Smooth muscle cell (in vitro differentiated cells): Measurements from ENCODE around the gene AQP10. TPM values are rescaled to one million over a fixed set of nuclear protein-coding genes. Genes with fewer than 3 reads are reported as not detected.

Experiments
- DNase-seq: peaks from one replicate; lab custom pipeline; 2025; ENCODE audit not compliant: unreplicated experiment; lab: John Stamatoyannopoulos, UW
- H2AFZ ChIP-seq: fragments of 200-600 bp; sonication (generic); 2 replicates; pipeline ENCODE4 v1.6.0; 2016; ENCODE audit warnings: antibody characterized with exemption, low read depth, mild to moderate bottlenecking
- H3F3A ChIP-seq: fragments of 200-600 bp; sonication (generic); 2 replicates; pipeline ENCODE4 v1.6.0; 2017; ENCODE audit warnings: antibody characterized with exemption, low read depth
- H3K27ac ChIP-seq: fragments of 200-600 bp; sonication (generic); 2 replicates; pipeline ENCODE4 v1.5.1; 2016; ENCODE audit warnings: low read depth, mild to moderate bottlenecking
- H3K27me3 ChIP-seq: fragments of 200-600 bp; sonication (generic); 2 replicates; pipeline ENCODE4 v1.6.1; 2016; ENCODE audit warnings: low read depth, mild to moderate bottlenecking
- H3K36me3 ChIP-seq: fragments of 200-600 bp; sonication (generic); 2 replicates; pipeline ENCODE4 v1.5.1; 2016; ENCODE audit warnings: low read depth
- H3K4me1 ChIP-seq: fragments of 200-600 bp; sonication (generic); 2 replicates; pipeline ENCODE4 v1.5.1; 2016; ENCODE audit warnings: low read depth
- H3K4me2 ChIP-seq: fragments of 200-600 bp; sonication (generic); 2 replicates; pipeline ENCODE4 v1.6.0; 2016; ENCODE audit warnings: mild to moderate bottlenecking
- H3K4me3 ChIP-seq: fragments of 200-600 bp; sonication (generic); 2 replicates; pipeline ENCODE4 v1.5.1; 2016; ENCODE audit warnings: mild to moderate bottlenecking
- H3K79me2 ChIP-seq: fragments of 200-600 bp; sonication (generic); 2 replicates; pipeline ENCODE4 v1.6.0; 2016; ENCODE audit warnings: low read depth, mild to moderate bottlenecking
- H3K9ac ChIP-seq: fragments of 200-600 bp; sonication (generic); 2 replicates; pipeline ENCODE4 v1.6.0; 2016; ENCODE audit warnings: low read depth
- H3K9me3 ChIP-seq: fragments of 200-600 bp; sonication (generic); replicated peaks from 2 replicates; pipeline ENCODE4 v1.5.1; 2016; ENCODE audit warnings: low read depth
- H4K20me1 ChIP-seq: fragments of 200-600 bp; sonication (generic); 2 replicates; pipeline ENCODE4 v1.6.0; 2016; ENCODE audit warnings: low read depth
- CTCF ChIP-seq: fragments of 200-600 bp; sonication (generic); IDR thresholded peaks from 2 replicates; pipeline ENCODE4 v1.5.1; 2017; ENCODE audit warnings: borderline replicate concordance, mild to moderate bottlenecking, antibody characterized with exemption; ENCODE audit not compliant: insufficient read depth, poor library complexity, severe bottlenecking
- WGBS: methylation state at CpG from one replicate; pipeline ENCODE4 v1.1.7; 2016; ENCODE audit warnings: low lambda C conversion rate; 5-methylcytosine and 5-hydroxymethylcytosine counted together
- polyA plus RNA-seq: library from polyadenylated mRNA; unstranded; fragments of >200 nt; fragmentation: Nextera tagmentation; extraction: Ambion mirVana; gene quantifications from 2 replicates; pipeline ENCODE4 v1.2.1, GENCODE V29; 2016
- total RNA-seq: library from RNA; depleted of rRNA; stranded (reverse); fragments of >200 nt; gene quantifications from 2 replicates; pipeline ENCODE4 v1.2.3, GENCODE V29; 2014

AQP10 gene
- total and polyA plus RNA-seq, 2 experiments from 2014 or later = 0.14 TPM; not detected in 1

- H3F3A ChIP-seq = peaks cover 21% of the 10 kb centered on the region
- TF ChIP-seq CTCF = no peak
- H3K27ac ChIP-seq = no peak overlapping the region
- H3K4me3 ChIP-seq = no peak overlapping the region
- H3K36me3 ChIP-seq = no peaks in the 10 kb centered on the region
- no peak overlapping the region for H3K4me2 ChIP-seq
- no peaks in the 10 kb centered on the region for H3K79me2 ChIP-seq
- H2AFZ ChIP-seq = no peak overlapping the region
- H4K20me1 ChIP-seq = no peaks in the 10 kb centered on the region
- H3K27me3 ChIP-seq = no peaks in the 10 kb centered on the region
- H3K9ac ChIP-seq = no peak overlapping the region
- H3K9me3 ChIP-seq = no peaks in the 10 kb centered on the region
- H3K4me1 ChIP-seq = peaks cover 12% of the 10 kb centered on the region
- no peak for DNase-seq
- WGBS = 86% methylated on average over 14 of the region's 14 CpGs
Observed at GRCh38 chr1:154351363-154352068, 30.6 kb downstream of the AQP10 start.

- H3K4me3 ChIP-seq = peak overlapping the region; percentile 58
- no peak for DNase-seq
- no peak overlapping the region for H3K9ac ChIP-seq
- no peaks in the 10 kb centered on the region for H3K79me2 ChIP-seq
- no peaks in the 10 kb centered on the region for H3K27me3 ChIP-seq
- peaks cover 21% of the 10 kb centered on the region for H3F3A ChIP-seq
- no peaks in the 10 kb centered on the region for H3K36me3 ChIP-seq
- TF ChIP-seq CTCF = no peak
- H3K27ac ChIP-seq = no peak overlapping the region
- WGBS = 23% methylated on average over 9 of the region's 9 CpGs
- peaks cover 12% of the 10 kb centered on the region for H3K4me1 ChIP-seq
- H4K20me1 ChIP-seq = no peaks in the 10 kb centered on the region
- H3K9me3 ChIP-seq = no peaks in the 10 kb centered on the region
- H2AFZ ChIP-seq = peak overlapping the region; percentile 77
- peak overlapping the region; percentile 89 for H3K4me2 ChIP-seq
Observed at GRCh38 chr1:154352245-154352580, 31.3 kb downstream of the AQP10 start.

GRCh38 chr1:154352581-154353459, 31.9 kb downstream of the AQP10 start:
- Histone ChIP-seq H2AFZ (peak overlapping the region; percentile 77), H3K27me3 (no peaks in the 10 kb centered on the region), H3K9ac (peak overlapping the region; percentile 26), H3K27ac (no peak overlapping the region), H3K9me3 (no peaks in the 10 kb centered on the region), H3K4me1 (peaks cover 12% of the 10 kb centered on the region), H3K36me3 (no peaks in the 10 kb centered on the region), H4K20me1 (no peaks in the 10 kb centered on the region), H3K4me2 (peak overlapping the region; percentile 89), H3K4me3 (peak overlapping the region; percentile 58), H3F3A (peaks cover 21% of the 10 kb centered on the region), H3K79me2 (no peaks in the 10 kb centered on the region)
- DNase-seq = peak; percentile 22
- no peak for TF ChIP-seq CTCF
- WGBS = 4% methylated on average over 37 of the region's 41 CpGs
